Right renal pelvis (tissue), 4 donors: ENCODE measurements around the gene KCTD1. TPM values are rescaled to one million over a fixed set of nuclear protein-coding genes. Genes with fewer than 3 reads are reported as not detected.
A peak's percentile ranks its signal among the peaks of the same experiment; 100 is the strongest.

Experiments used
- DNase-seq, 4 donors: peaks; one replicate each; pipeline ENCODE4 v3.0.0-alpha.2; 2013; ENCODE audit warnings: low read depth in 4 of 4, low spot score in 3 of 4, missing footprints in 1 of 4
- polyA plus RNA-seq, 4 donors: library from polyadenylated mRNA; unstranded; fragments of 120-200 nt; gene quantifications; one replicate each; pipeline ENCODE4 v1.2.1, GENCODE V29; 2013; ENCODE audit not compliant: insufficient read length in 4 of 4

The KCTD1 gene
- polyA plus RNA-seq, 4 donors: 67.3 to 81.6 (median 75.7) TPM

DNA sequence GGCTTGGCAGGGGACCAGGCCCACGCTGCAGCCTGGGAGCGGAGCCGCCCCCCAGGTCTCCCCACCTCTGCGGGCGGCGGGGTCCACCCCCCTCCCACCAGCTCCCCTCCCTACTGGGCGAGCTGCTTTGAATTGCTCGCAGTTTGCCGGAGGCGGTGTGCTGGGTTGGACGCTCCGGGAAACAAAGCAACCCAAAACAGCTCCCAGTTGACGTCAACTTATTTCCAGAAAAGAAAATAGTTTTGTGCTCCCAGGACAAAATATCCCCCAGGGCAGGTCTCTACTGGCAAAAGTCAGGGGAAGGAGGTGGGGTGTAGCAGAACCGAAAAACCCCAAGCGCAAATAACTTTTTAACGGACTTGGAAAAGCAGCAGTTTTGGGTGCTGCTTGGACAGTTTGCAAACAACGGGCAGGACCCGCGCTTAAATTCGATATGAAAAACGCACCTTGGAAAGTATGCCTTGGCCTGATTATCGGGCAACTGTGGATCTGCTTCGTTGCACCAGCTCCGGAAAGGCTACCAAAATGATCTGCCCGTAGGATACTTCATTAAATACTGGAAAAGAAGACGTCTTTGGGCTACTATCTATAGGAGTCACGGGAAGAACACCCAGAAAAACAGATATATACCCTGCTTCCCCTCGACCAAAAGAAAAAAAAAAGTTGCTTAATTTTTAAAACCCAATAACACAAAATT, 2.8 kb upstream of the KCTD1 start:
- DNase-seq: peak in 1 of 4 donors; percentile 47

DNA sequence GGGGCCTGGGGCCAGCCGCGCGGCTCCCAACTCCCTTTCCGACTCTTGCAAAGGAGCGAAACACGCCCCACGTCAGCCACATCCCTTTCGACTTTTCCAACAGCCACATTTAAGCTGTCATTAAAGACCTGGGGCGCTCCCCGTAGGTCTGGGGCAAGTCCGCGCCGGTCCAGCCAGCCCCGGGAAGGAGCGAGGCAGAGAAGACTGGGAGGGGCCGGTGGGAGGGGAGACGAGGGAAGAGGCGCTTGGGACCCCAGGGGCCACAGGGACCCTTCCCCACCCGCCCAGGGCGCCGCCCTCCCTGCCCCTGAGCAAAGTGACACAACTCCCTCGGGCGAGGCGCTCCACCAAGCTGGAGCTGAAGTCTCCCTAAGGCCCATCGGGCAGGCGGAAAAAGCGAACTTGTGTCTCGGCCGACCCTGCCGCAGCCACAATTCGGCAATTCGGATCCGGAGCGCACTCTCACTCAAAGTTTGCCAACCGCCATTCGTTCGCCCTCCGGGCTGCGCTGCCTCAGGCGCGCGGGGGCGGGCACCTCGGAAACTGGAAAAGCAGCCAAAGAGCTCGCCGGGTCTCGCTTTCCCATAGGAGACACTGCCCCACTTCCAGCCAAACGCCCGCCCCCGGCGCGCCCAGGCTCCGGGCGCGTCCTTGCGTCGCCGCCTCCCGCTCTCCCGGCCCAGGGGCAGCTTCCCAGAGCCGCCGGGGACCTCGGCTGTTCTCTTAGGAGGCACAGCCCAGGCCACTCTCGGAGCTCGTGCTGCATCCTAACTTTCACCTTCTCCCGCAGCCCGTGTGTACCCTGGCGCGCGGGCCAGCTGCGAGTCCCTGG, 1.1 kb upstream of the KCTD1 start:
- DNase-seq: peak in 2 of 4 donors; percentile 44 to 54

DNA sequence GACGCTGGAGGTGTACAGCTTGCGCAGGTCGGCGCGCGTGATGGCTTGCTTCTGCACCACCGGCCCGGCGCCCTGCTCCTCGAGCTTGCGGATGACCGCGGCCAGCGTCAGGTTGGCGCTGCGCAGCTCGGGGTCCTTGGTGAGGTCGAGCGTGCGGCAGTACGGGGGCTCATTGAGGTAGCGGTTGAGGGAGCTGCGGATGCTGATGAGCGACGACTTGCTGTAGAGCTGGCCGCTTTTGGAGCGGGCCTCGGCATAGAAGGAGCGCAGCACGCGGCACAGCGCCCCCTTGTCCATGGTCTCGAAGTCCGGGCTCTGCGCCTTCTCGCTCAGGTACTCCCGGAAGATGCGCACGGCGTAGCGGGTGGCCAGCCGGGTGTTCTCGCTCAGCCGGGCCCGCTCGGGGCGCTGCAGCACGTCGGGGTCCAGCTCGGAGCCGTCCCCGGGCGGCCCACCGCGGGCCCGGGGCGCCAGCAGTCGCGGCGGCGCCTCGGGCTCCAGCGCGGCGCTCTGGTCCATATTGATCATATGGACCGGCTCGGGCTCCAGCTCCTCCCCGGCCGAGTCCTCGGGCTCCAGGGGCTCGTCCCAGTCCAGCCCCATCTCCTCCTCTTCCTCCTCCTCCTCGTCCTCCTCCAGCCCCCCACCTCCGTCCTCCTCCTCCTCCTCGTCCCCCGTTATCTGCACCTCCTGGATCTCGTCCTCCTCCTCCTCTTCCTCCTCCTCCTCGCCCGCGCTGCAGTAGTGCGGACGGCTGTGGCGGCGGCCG, 523 bp downstream of the KCTD1 start:
- peak in 2 of 4 donors; percentile 75 to 77 for DNase-seq

GRCh38 chr18:26546875-26547645, 1.3 kb downstream of the KCTD1 start:
- peak in 1 of 4 donors; percentile 23 for DNase-seq

DNA sequence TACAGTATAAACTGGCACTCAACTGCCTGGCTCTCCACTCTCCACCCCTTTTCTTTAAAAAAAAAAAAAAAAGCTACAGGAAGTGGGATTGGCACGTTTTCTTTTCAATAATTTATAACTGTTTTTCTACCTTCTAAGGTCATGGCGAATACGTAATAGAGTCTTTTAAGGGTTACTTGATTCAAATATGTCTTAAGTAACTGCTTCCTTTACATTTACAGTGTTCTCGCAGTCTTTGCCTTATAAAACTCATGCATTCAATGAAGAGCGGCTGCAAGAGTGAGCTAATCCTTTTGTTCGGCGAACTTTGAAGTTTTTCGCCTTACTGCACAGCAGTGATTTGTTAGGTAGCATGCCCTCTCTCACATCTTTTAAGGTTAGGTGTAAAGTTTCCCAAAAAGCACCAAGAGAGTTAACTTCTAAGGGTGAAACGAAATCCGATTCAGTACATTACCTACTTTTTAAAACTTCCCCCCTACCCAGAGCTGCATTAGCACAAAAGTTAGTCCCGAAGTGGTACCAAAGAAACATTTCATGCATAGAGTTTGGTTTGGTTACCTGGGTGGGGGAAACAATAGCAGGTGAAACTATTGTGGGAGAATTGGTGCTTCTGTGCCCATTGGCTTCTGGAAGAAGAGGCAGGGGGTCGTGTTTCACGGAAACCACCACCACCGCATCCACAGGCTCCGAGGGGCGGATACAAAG, 2.0 kb downstream of the KCTD1 start:
- peak in 2 of 4 donors; percentile 25 to 33 for DNase-seq

DNA sequence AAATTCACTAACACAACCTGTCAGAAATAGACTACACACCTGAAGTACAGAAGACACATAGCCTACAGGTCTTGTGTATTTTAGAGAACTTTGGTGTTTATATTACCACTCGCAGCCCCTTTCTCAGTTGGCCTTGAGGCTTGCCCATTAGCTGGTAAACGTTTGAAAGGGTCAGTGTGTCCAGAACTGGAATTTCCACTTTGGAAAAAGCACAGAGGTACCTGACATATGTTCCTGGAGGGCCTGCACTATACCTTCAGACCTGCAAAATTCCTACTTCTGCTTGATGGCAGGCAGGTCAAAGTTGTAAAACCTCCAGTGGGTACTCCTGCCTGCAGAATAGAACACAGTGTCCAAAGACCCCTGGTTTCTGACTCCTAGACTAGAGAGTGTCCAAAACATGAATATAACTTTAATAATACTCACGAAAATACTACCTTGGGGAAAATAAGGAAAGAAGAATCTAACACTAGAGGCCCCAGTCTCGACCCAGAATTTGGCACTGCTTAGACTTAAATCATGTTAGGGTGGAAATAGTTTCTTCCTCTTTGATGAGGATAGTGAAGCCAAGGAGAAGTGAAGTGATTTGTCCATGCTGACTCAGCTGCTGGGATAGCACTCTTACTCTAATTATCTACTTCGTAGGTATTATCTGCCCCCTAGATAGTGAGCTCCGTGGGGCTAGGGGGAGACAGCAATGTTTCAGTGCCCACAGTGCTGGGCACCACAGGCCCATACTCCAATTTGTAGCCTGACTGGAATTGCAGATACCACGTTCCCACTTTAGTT, 2.8 kb downstream of the KCTD1 start:
- DNase-seq: no peak

DNA sequence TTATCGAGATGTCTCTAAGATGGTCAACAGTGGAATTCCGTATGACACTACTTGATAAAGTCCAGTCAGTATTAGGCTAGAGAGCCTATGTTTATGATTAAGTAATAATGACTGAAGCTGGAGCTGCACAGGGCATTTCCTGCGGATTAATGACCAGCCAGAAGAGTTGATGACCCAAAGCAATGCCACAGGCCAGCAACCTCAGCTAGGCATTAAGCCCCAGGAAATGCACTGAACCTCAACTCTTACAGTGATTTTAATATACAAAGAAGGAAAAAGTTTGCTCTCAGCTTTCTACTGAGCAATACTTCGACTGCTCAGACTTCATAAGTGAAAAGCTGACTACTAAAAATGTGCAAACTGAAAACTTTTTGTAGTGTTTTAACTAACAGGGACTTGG, 3.9 kb downstream of the KCTD1 start:
- no peak for DNase-seq

DNA sequence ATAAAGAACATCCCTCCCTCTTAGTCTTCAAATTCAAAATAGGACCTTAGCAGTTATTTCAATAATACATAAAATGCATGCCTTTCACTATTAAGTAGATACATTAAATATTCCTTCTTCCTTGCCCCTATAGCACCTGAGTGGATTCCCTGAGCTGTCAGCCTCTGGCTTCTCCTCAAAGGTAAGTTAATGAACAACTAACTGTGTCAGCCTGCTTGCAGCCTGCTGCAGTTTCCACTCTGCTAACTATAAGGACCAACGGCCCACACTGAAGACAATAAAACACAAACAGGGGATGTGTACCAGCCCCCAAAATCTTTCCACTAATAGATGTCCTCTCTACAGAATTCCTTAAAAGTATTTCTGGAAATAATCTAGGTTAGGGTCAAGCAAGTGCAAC, 5.0 kb downstream of the KCTD1 start:
- no peak for DNase-seq

GRCh38 chr18:26540043-26540628, 8.2 kb downstream of the KCTD1 start:
- DNase-seq: no peak

DNA sequence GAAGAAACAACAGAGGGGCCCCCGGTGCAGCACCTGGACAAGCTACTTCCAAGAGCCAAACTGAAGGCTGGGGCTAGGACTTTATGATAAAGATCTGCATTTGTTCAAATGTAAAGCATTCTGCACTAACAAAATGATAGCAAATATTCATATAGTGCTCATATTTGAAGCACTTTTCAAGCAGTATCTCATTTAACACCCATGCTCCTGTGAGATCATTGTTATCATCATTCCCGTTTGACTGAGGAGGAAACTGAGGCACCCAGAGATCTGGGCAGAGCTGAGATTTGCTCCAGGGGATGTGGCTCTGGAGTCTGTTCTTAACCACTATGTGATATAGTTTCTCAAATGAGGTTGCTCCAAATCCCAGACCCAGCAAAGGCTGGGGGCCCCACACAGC, 9.8 kb downstream of the KCTD1 start:
- DNase-seq: no peak

- DNase-seq: no peak
Observed at GRCh38 chr18:26536664-26537063, 11.7 kb downstream of the KCTD1 start.

GRCh38 chr18:26536032-26536431, 12.3 kb downstream of the KCTD1 start:
- DNase-seq: no peak

GRCh38 chr18:26535630-26536029, 12.7 kb downstream of the KCTD1 start:
- no peak for DNase-seq

- no peak for DNase-seq
Observed at GRCh38 chr18:26532367-26533340, 15.7 kb downstream of the KCTD1 start.

DNA sequence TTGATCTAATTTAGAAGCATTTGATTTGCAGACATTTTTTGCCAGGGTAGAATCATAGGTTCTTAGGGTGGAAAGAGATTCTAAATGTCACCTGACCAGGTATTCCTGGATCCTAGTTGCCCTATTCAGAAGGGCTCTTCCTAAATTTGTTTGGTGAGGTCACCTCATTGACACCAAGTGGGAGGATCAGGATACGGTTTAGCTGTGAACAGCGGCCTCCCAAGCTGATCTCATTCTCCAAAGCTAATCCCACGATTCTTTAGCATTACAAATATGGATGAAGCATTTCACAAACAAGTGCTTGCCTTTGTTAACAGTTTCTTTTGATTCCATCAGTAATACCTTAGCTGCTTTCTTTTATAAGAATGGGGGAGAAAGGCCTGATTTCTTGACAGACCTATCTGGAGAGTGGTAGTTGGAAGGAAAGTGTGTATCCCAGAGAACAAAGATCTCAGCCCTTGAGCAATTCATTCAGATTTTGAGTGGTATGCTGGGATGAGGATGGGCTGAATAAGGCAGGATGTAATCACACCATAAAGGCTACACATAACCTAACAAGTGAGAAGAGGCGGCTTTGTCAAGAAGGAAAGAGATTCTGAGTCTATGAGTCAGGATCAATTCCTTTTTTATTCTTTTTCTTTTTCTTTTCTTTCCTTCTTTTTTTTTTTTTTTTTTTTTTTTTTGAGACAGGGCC, 16.6 kb downstream of the KCTD1 start:
- no peak for DNase-seq

- no peak for DNase-seq
Observed at GRCh38 chr18:26526966-26527234, 21.5 kb downstream of the KCTD1 start.
